ENCODE data around the gene MAGI2.

MAGI2 gene

DNA sequence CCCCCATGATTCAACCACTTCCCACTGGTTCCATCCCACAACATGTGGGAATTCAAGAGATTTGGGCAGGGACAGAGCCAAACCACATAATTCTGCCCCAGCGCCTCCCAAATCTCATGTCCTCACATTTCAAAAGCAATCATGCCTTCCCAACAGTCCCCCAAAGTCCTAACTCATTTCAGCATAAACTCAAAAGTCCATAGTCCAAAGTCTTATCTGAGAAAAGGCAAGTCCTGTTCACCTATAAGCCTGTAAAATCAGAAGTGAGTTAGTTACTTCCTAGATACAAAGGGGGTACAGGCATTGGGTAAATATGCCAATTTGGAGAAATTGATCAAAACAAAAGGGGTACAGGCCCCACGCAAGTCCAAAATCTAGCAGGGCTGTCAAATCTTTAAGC lies 272.9 kb downstream of the MAGI2 start:
- Histone ChIP-seq H3K4me1 (ENCODE audit: control insufficient read depth, insufficient read depth, low read length) (no peaks in the 10 kb centered on the region), H3K27me3 (ENCODE audit: control insufficient read depth in 1 of 2, insufficient read depth in 2 of 2, low read length in 2 of 2) (no peaks in the 10 kb centered on the region), H3K4me3 (ENCODE audit: low read length in 2 of 2) (no peak overlapping the region), H3K9me3 (ENCODE audit: control insufficient read depth in 2 of 2, low read length in 2 of 2) (no peaks in the 10 kb centered on the region), H3K36me3 (ENCODE audit: control insufficient read depth in 2 of 2, insufficient read depth in 2 of 2, low read length in 2 of 2) (no peaks in the 10 kb centered on the region), H3K27ac (ENCODE audit: low read length) (no peak overlapping the region), H3K9ac (ENCODE audit: low read length in 2 of 2) (no peak overlapping the region)

DNA sequence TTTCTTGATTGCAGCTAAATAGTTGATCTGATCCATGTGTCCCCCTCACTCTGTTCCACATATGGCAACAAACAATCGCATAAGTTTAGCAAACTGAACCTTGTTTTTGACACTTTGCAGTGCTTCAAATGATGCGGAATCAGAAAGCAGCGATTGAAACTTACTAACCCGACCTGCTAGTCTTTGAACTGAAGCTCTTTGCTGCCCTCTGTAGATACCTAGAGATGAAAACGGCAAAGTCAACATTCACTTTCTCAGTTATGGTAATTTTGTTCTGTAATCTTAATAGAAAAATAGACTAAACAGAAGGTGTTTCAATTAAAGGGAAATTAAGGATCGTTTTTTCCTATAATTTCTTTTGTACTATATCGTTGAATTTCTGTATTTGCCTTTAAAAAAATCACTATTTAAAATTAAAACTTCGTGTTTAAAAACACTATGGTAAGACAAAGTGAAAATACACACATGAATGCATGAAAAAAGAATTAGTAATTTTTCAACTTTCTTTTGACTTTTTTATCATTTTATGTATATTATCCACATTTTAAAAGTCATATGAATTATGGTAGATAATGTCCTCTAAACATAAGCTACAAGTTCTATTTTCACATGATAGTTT lies 276.5 kb downstream of the MAGI2 start:
- no peaks in the 10 kb centered on the region for H3K36me3 ChIP-seq (ENCODE audit: control insufficient read depth in 2 of 2, insufficient read depth in 2 of 2, low read length in 2 of 2)
- no peaks in the 10 kb centered on the region for H3K4me1 ChIP-seq (ENCODE audit: control insufficient read depth, insufficient read depth, low read length)
- H3K4me3 ChIP-seq (ENCODE audit: low read length in 2 of 2): no peak overlapping the region
- H3K27me3 ChIP-seq (ENCODE audit: control insufficient read depth in 1 of 2, insufficient read depth in 2 of 2, low read length in 2 of 2): no peaks in the 10 kb centered on the region
- no peak overlapping the region for H3K27ac ChIP-seq (ENCODE audit: low read length)
- no peaks in the 10 kb centered on the region for H3K9me3 ChIP-seq (ENCODE audit: control insufficient read depth in 2 of 2, low read length in 2 of 2)
- H3K9ac ChIP-seq (ENCODE audit: low read length in 2 of 2): no peak overlapping the region

DNA sequence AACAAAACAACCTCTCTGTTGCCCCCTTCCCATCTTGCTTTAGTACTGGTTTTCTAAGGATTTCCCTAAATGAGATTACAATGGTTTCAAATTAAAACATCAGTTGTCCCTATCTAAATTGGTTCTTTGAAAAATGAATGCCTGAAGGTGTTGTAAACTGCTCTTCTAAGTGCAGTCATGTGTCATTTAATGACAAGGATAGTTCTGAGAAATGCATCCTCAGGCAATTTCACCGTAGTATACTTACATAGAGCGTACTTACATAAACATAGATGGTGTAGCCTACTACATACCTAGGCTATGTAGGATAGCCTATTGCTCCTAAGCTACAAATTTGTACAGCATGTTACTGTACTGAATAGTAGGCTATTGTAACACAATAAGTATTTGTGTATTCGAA lies 278.1 kb downstream of the MAGI2 start:
- Histone ChIP-seq H3K36me3 (ENCODE audit: control insufficient read depth in 2 of 2, insufficient read depth in 2 of 2, low read length in 2 of 2) (no peaks in the 10 kb centered on the region), H3K9ac (ENCODE audit: low read length in 2 of 2) (no peak overlapping the region), H3K4me3 (ENCODE audit: low read length in 2 of 2) (no peak overlapping the region), H3K4me1 (ENCODE audit: control insufficient read depth, insufficient read depth, low read length) (no peaks in the 10 kb centered on the region), H3K27me3 (ENCODE audit: control insufficient read depth in 1 of 2, insufficient read depth in 2 of 2, low read length in 2 of 2) (no peaks in the 10 kb centered on the region), H3K9me3 (ENCODE audit: control insufficient read depth in 2 of 2, low read length in 2 of 2) (no peaks in the 10 kb centered on the region), H3K27ac (ENCODE audit: low read length) (no peak overlapping the region)

DNA sequence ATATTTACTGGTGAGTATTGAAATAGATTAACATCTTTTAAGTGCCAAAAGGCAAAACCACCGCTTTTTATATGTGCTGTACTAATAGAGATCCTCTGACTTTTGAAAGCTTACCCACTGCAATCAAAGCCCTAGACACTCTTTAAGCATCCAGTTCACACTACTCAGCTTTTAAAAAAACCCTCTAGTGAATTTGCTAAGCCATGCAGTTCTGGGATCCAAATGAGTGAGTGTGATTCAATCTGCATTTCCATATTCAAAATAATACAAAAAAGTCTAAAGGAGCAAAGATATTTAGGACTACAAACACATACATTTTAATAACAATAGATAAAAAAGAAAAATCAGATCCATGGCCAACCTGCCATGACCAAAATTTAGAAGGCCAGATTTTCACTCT lies 288.2 kb downstream of the MAGI2 start:
- H3K4me3 ChIP-seq (ENCODE audit: low read length in 2 of 2): no peak overlapping the region
- no peak overlapping the region for H3K27ac ChIP-seq (ENCODE audit: low read length)
- no peaks in the 10 kb centered on the region for H3K27me3 ChIP-seq (ENCODE audit: control insufficient read depth in 1 of 2, insufficient read depth in 2 of 2, low read length in 2 of 2)
- no peaks in the 10 kb centered on the region for H3K9me3 ChIP-seq (ENCODE audit: control insufficient read depth in 2 of 2, low read length in 2 of 2)
- no peaks in the 10 kb centered on the region for H3K4me1 ChIP-seq (ENCODE audit: control insufficient read depth, insufficient read depth, low read length)
- no peak overlapping the region for H3K9ac ChIP-seq (ENCODE audit: low read length in 2 of 2)
- no peaks in the 10 kb centered on the region for H3K36me3 ChIP-seq (ENCODE audit: control insufficient read depth in 2 of 2, insufficient read depth in 2 of 2, low read length in 2 of 2)

DNA sequence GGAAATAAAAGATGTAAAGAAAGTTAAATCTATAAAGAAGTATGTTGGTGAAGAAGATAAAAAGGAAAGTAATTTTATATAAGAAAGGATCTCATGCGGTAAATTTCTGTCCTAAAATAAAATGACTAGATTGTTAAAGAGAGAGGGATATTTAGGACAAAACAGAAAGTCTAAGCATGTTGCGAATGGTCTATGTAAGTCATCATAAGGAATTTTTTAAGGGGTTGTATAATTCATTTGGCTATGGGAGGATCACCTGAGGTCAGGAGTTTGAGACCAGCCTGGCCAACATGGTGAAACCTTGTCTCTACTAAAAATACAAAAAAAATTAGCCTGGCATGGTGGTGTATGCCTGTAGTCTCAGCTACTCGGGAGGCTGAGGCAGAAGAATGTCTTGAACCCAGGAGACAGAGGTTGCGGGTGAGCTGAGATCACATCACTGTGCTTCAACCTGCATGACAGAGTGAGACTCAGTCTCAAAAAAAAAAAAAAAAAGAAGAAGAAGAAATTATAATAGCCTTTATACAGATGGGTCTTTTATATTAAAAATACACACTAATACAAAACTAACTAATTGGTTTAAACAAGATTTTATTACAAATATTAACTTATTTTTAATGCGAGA lies 294.3 kb downstream of the MAGI2 start:
- H3K27me3 ChIP-seq (ENCODE audit: control insufficient read depth in 1 of 2, insufficient read depth in 2 of 2, low read length in 2 of 2): no peaks in the 10 kb centered on the region
- H3K36me3 ChIP-seq (ENCODE audit: control insufficient read depth in 2 of 2, insufficient read depth in 2 of 2, low read length in 2 of 2): no peaks in the 10 kb centered on the region
- H3K27ac ChIP-seq (ENCODE audit: low read length): no peak overlapping the region
- no peak overlapping the region for H3K4me3 ChIP-seq (ENCODE audit: low read length in 2 of 2)
- no peaks in the 10 kb centered on the region for H3K9me3 ChIP-seq (ENCODE audit: control insufficient read depth in 2 of 2, low read length in 2 of 2)
- H3K4me1 ChIP-seq (ENCODE audit: control insufficient read depth, insufficient read depth, low read length): no peaks in the 10 kb centered on the region
- no peak overlapping the region for H3K9ac ChIP-seq (ENCODE audit: low read length in 2 of 2)

DNA sequence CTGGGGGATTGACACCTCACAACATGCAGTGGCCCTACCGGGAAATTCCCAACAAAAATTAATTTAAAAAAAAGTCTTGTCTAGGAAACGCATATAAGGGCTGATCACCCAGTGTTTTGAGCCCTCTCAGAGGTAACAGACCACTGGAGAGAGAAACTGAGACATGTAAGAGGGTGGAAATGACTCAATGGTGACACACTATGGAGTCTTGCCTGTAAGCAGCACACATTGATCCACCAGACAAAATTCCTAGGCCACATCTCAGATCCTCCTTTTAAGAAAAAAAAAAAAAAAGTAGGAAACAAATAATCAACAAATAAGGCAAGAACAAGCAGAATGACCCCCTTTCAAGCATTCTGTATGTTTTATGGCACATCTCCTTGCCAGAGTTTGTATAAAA lies 296.2 kb downstream of the MAGI2 start:
- no peaks in the 10 kb centered on the region for H3K9me3 ChIP-seq (ENCODE audit: control insufficient read depth in 2 of 2, low read length in 2 of 2)
- no peaks in the 10 kb centered on the region for H3K27me3 ChIP-seq (ENCODE audit: control insufficient read depth in 1 of 2, insufficient read depth in 2 of 2, low read length in 2 of 2)
- H3K36me3 ChIP-seq (ENCODE audit: control insufficient read depth in 2 of 2, insufficient read depth in 2 of 2, low read length in 2 of 2): no peaks in the 10 kb centered on the region
- no peak overlapping the region for H3K27ac ChIP-seq (ENCODE audit: low read length)
- H3K4me1 ChIP-seq (ENCODE audit: control insufficient read depth, insufficient read depth, low read length): no peaks in the 10 kb centered on the region
- H3K9ac ChIP-seq (ENCODE audit: low read length in 2 of 2): no peak overlapping the region
- H3K4me3 ChIP-seq (ENCODE audit: low read length in 2 of 2): no peak overlapping the region

DNA sequence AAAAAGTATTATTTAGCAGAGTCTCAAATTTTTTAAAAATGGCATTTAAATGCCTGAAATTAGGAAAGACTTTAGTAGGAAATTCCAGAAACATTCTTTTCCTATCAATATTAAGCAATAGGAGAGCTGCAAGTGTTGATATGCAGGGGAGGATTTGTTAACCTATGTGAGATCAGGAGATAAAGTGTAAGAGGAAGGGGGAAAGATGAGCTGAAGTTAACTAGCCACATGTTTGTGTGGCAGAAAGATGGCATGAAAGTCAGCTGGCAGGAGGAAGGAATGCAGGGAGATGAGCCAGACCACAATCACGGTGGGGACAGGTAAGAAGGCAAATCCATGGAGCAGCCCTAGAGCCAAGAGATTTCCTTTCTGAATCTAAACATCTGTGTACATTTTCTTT lies 303.6 kb downstream of the MAGI2 start:
- H3K36me3 ChIP-seq (ENCODE audit: control insufficient read depth in 2 of 2, insufficient read depth in 2 of 2, low read length in 2 of 2): no peaks in the 10 kb centered on the region
- H3K9me3 ChIP-seq (ENCODE audit: control insufficient read depth in 2 of 2, low read length in 2 of 2): no peaks in the 10 kb centered on the region
- no peaks in the 10 kb centered on the region for H3K27me3 ChIP-seq (ENCODE audit: control insufficient read depth in 1 of 2, insufficient read depth in 2 of 2, low read length in 2 of 2)
- no peak overlapping the region for H3K27ac ChIP-seq (ENCODE audit: low read length)
- H3K9ac ChIP-seq (ENCODE audit: low read length in 2 of 2): no peak overlapping the region
- H3K4me1 ChIP-seq (ENCODE audit: control insufficient read depth, insufficient read depth, low read length): no peaks in the 10 kb centered on the region
- H3K4me3 ChIP-seq (ENCODE audit: low read length in 2 of 2): no peak overlapping the region

DNA sequence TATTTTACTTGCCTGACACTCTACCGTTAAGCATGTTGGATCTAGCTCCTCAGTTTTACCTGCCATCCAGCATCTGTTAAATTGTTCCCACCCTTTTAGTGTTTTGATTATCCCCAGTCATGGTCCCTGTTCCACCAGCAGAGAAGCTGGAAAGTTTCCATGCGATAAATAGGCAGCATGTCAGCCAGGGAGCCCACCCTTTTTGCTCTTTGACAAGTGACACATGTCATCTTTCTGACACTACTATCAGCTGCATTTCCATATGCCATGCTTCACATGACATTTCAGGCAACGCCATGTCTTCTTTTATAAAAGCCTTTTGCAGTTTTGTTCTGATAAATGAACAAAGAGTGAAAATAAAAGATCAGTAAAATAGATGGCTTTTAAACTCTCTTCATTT lies 310.8 kb downstream of the MAGI2 start:
- no peak overlapping the region for H3K27ac ChIP-seq (ENCODE audit: low read length)
- no peak overlapping the region for H3K4me3 ChIP-seq (ENCODE audit: low read length in 2 of 2)
- no peaks in the 10 kb centered on the region for H3K4me1 ChIP-seq (ENCODE audit: control insufficient read depth, insufficient read depth, low read length)
- H3K27me3 ChIP-seq (ENCODE audit: control insufficient read depth in 1 of 2, insufficient read depth in 2 of 2, low read length in 2 of 2): no peaks in the 10 kb centered on the region
- H3K36me3 ChIP-seq (ENCODE audit: control insufficient read depth in 2 of 2, insufficient read depth in 2 of 2, low read length in 2 of 2): no peaks in the 10 kb centered on the region
- no peaks in the 10 kb centered on the region for H3K9me3 ChIP-seq (ENCODE audit: control insufficient read depth in 2 of 2, low read length in 2 of 2)
- no peak overlapping the region for H3K9ac ChIP-seq (ENCODE audit: low read length in 2 of 2)

DNA sequence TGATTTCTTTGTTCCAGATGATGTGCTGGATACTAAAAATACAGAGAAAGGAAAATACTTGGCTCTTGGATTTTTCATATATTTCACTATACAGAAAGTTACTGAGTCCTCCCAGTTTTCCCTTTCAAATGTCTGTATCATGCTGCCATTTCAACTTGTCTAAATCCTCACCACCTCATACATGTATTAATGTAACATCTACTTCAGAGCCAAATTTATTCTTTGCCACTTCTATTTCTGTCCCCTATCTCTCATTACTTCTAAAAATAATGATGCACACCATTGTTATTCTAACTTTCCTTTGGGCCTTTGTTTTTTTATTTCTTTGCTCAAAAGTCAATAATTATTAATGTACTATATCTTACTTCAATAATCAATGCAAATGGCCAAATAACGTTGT lies 312.2 kb downstream of the MAGI2 start:
- Histone ChIP-seq H3K36me3 (ENCODE audit: control insufficient read depth in 2 of 2, insufficient read depth in 2 of 2, low read length in 2 of 2) (no peaks in the 10 kb centered on the region), H3K27me3 (ENCODE audit: control insufficient read depth in 1 of 2, insufficient read depth in 2 of 2, low read length in 2 of 2) (no peaks in the 10 kb centered on the region), H3K4me1 (ENCODE audit: control insufficient read depth, insufficient read depth, low read length) (no peaks in the 10 kb centered on the region), H3K27ac (ENCODE audit: low read length) (no peak overlapping the region), H3K4me3 (ENCODE audit: low read length in 2 of 2) (no peak overlapping the region), H3K9me3 (ENCODE audit: control insufficient read depth in 2 of 2, low read length in 2 of 2) (no peaks in the 10 kb centered on the region), H3K9ac (ENCODE audit: low read length in 2 of 2) (no peak overlapping the region)

DNA sequence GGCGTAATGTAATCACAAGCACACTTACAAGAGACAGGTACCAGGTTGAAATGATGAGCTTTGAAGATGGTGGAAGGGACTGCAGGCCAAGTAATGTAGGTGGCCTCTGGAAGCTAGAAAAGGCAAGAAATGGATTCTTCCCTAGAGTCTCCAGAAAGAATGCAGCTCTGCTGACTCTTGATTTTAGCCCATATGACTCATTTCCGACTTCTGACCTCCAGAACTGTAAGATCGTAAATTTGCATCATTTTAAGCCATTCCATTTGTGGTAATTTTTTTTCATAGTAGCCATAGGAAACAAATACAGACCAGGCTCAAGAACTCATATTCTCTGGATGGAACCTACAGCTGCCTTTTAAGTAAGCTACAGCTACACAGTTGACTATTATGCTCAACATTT lies 315.5 kb downstream of the MAGI2 start:
- Histone ChIP-seq H3K9ac (ENCODE audit: low read length in 2 of 2) (no peak overlapping the region), H3K4me1 (ENCODE audit: control insufficient read depth, insufficient read depth, low read length) (no peaks in the 10 kb centered on the region), H3K27me3 (ENCODE audit: control insufficient read depth in 1 of 2, insufficient read depth in 2 of 2, low read length in 2 of 2) (no peaks in the 10 kb centered on the region), H3K4me3 (ENCODE audit: low read length in 2 of 2) (no peak overlapping the region), H3K27ac (ENCODE audit: low read length) (no peak overlapping the region), H3K36me3 (ENCODE audit: control insufficient read depth in 2 of 2, insufficient read depth in 2 of 2, low read length in 2 of 2) (no peaks in the 10 kb centered on the region), H3K9me3 (ENCODE audit: control insufficient read depth in 2 of 2, low read length in 2 of 2) (no peaks in the 10 kb centered on the region)

DNA sequence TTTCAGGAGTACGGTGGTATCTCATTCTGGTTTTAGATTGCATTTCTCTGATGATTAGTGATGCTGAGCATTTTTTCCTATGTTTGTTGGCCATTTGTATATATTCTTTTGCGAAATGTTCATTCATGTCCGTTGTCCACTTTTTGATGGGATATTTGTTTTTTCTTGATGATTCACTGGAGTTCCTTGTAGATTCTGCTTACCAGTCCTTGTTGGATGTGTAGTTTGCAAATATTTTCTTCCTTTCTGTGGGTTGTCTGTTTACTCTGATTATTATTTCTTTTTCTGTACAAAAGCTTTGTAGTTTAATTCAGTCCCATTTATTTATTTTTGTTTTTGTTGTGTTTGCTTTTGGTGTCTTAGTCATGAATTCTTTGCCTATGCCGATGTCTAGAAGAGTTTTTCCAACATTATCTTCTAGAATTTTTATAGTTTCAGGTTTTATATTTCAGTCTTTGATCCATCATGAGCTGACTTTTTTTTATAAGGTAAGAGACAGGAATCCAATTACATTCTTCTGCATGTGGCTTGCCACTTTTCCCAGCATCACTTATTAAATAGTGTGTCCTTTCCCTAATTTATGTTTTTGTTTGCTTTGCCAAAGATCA lies 320.5 kb downstream of the MAGI2 start:
- Histone ChIP-seq H3K4me3 (ENCODE audit: low read length in 2 of 2) (no peak overlapping the region), H3K27ac (ENCODE audit: low read length) (no peak overlapping the region), H3K36me3 (ENCODE audit: control insufficient read depth in 2 of 2, insufficient read depth in 2 of 2, low read length in 2 of 2) (no peaks in the 10 kb centered on the region), H3K9ac (ENCODE audit: low read length in 2 of 2) (no peak overlapping the region), H3K27me3 (ENCODE audit: control insufficient read depth in 1 of 2, insufficient read depth in 2 of 2, low read length in 2 of 2) (no peaks in the 10 kb centered on the region), H3K4me1 (ENCODE audit: control insufficient read depth, insufficient read depth, low read length) (no peaks in the 10 kb centered on the region), H3K9me3 (ENCODE audit: control insufficient read depth in 2 of 2, low read length in 2 of 2) (no peaks in the 10 kb centered on the region)
